ENCODE data around the gene GAB2. TPM values are rescaled to one million over a fixed set of nuclear protein-coding genes. Genes with fewer than 3 reads are reported as not detected.

GAB2 gene
- total and polyA plus RNA-seq, 12 donors, result 2.4 to 22.4 (median 16.2) TPM

GRCh38 chr11:78270971-78271370 lies 146.6 kb downstream of the GAB2 start:
- Histone ChIP-seq H3K4me1 (replicated peaks in 1 of 2) (peaks cover 0 to 25% of the 10 kb centered on the region in 2 donors), H3K9me3 (replicated peaks in 1 of 3) (no peaks in the 10 kb centered on the region), H3K4me3 (no peak overlapping the region), H3K27me3 (no peaks in the 10 kb centered on the region), H3K27ac (no peak overlapping the region), H3K36me3 (replicated peaks in 1 of 2) (no peaks in the 10 kb centered on the region)
- DNase-seq, result no peak
- TF ChIP-seq POLR2A (IDR thresholded peaks at IDR 0.05), result no peak
- no peak for TF ChIP-seq CTCF (IDR thresholded peaks at IDR 0.05)
- 96 to 100% (median 96%) methylated on average over 2 of the region's 2 CpGs for WGBS, 4 donors
- intact Hi-C loops (cut with DNase I), result no loop called here

GRCh38 chr11:78269806-78270205 lies 147.8 kb downstream of the GAB2 start:
- 91 to 96% (median 94%) methylated on average over 7 of the region's 7 CpGs for WGBS, 4 donors
- Histone ChIP-seq H3K27ac (peak overlapping the region in 1 of 5 donors; percentile 67), H3K9me3 (replicated peaks in 1 of 3) (no peaks in the 10 kb centered on the region)

GRCh38 chr11:78268591-78269410 lies 148.8 kb downstream of the GAB2 start:
- TF ChIP-seq CTCF (IDR thresholded peaks at IDR 0.05), result no peak
- no peak for TF ChIP-seq POLR2A (IDR thresholded peaks at IDR 0.05)
- 46 to 58% (median 53%) methylated on average over 7 of the region's 7 CpGs for WGBS, 4 donors
- Histone ChIP-seq H3K36me3 (replicated peaks in 1 of 2) (no peaks in the 10 kb centered on the region), H3K4me1 (replicated peaks in 1 of 2) (peaks cover 0 to 25% of the 10 kb centered on the region in 2 donors), H3K9me3 (replicated peaks in 1 of 3) (no peaks in the 10 kb centered on the region), H3K27me3 (no peaks in the 10 kb centered on the region), H3K4me3 (no peak overlapping the region), H3K27ac (peak overlapping the region in 2 of 5 donors; percentile 67 to 75)
- intact Hi-C loops (cut with DNase I), result no loop called here
- peak in 6 of 7 donors; percentile 27 to 60 (median 38) for DNase-seq

More at GRCh38 chr11:78269806-78270205, 147.8 kb downstream of the GAB2 start:
- Histone ChIP-seq H3K4me3 (no peak overlapping the region), H3K27me3 (no peaks in the 10 kb centered on the region), H3K4me1 (replicated peaks in 1 of 2) (peaks cover 0 to 25% of the 10 kb centered on the region in 2 donors), H3K36me3 (replicated peaks in 1 of 2) (no peaks in the 10 kb centered on the region)
- TF ChIP-seq POLR2A (IDR thresholded peaks at IDR 0.05), result no peak
- no peak for TF ChIP-seq CTCF (IDR thresholded peaks at IDR 0.05)
- no peak for DNase-seq
- intact Hi-C loops (cut with DNase I), result no loop called here

GRCh38 chr11:78266451-78266850 lies 151.2 kb downstream of the GAB2 start:
- no peak for TF ChIP-seq POLR2A (IDR thresholded peaks at IDR 0.05)
- no peak for TF ChIP-seq CTCF (IDR thresholded peaks at IDR 0.05)
- no peaks in the 10 kb centered on the region for H3K27me3 ChIP-seq
- intact Hi-C loops (cut with DNase I), result no loop called here
- H3K4me1 ChIP-seq (replicated peaks in 1 of 2), result peaks cover 0 to 25% of the 10 kb centered on the region in 2 donors
- no peak for DNase-seq
- H3K27ac ChIP-seq, result no peak overlapping the region
- H3K36me3 ChIP-seq (replicated peaks in 1 of 2), result no peaks in the 10 kb centered on the region
- H3K4me3 ChIP-seq, result no peak overlapping the region
- WGBS, 4 donors, result 44 to 55% (median 48%) methylated on average over 3 of the region's 3 CpGs
- H3K9me3 ChIP-seq (replicated peaks in 1 of 3), result no peaks in the 10 kb centered on the region

Data from adrenal gland (tissue), 12 donors.